HG02840 (cell line): ENCODE results near the gene DOHH.

Source experiments
- ATAC-seq: cut with Tn5 transposase; IDR thresholded peaks from one replicate; pipeline ENCODE4 v1.9.1; 2021; ENCODE audit warnings: mild to moderate bottlenecking, moderate library complexity, moderate number of reproducible peaks; ENCODE audit not compliant: unreplicated experiment, low FRiP score

The DOHH gene

DNA sequence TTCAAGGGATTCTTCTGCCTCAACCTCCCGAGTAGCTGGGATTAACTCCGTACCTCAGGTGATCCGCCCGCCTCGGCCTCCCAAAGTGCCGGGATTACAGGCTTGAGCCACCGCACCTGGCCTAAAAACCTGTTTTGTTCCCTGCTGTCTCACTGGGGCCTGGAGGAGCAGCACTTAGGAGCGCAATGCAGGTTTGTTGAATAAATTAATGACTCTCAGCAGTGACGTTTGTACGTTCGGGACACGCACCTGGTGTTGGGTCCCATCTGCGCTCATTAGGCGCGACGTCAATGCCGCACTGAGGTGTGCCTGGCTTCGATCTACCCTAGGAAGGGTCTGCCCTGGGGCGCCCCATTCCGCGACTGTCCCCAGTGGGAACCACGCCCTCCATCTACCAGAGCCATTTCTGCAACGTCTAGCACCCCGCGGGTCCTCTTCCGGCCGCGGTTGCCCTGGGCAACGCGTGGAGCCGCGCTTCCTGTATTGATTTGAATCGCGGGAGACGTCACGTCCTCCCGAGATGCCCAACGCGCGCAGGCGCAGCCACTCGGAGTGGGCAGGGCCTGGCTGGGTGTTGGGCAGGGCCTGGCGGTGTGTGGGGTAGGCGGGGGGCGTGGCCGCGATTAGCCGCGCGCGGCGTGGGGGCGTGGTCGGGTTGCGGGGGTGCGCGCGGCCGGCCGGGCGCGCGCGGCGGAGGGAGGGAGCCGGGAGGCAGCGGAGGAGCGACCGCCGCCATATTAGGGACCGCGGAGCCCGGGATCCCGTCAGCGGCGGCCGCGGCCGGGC, 5.3 kb upstream of the DOHH start, which contains the start of gene FZR1:
Gene FZR1 (plus strand): TSS at position 714 of the 786 bp plus-strand sequence. CDS start 16,679 bp downstream, outside the sequence.
- peak; percentile 87 for ATAC-seq

DNA sequence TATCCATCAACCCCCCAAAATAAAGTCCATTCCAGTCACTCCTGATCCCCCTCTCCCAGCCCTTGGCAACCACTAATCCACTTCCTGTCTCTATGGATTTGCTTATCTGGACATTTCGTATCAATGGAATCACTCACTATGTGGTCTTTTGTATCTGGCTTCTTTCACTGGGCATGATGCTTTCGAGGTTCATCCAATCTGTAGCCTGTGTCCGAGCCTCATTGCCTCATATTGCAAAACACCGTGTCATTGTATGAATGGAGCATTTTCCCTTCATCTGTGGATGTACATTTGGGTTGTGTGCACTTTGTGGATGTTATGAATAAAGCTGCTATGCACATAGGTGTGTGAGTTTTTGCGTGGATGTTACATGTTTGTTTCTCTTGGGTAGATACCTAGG, 4.3 kb upstream of the DOHH start:
- no peak for ATAC-seq

DNA sequence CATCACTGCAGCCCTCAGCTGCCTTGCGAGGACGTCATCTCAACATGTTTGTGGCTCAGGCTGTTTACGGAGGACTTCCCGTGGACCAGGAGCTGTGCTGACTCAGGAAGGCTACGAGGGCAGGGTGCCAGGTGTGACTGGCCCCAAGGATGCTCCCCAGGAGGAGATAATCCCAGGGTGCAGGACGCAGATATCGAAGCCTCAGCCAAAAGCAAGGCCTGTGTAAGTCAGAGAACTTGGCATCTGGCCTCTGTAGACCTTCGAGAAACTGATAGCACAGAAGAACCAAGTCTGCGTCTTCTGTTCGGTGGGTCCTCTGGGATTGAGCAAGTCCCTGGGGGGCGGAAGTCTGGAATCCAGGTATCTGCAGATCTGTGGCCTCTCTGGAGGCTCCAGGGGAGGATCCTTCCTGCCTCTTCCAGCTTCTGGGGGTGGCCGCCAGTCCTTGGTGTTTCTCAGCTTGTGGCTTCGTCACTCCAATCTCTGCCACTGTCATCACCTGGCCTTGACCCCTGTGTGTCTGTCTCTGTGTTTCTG, 2.6 kb upstream of the DOHH start:
- ATAC-seq, result no peak

DNA sequence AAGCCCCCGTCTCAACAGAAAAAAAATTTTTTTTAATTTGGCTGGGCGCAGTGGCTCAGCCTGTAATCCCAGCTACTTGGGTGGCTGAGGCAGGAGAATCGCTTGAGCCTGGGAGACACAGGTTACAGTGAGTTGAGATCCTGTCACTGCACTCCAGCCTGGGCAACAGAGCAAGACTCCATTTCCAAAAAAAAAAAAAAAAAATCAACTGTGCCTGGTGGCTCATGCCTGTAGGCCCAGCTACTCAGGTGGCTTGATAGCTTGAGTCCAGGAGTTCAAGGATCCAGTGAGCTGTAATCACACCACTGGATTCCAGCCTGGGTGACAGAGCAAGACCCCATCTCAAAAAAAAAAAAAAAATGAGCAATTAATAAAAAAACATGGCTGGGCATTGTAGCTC, 1.3 kb upstream of the DOHH start:
- no peak for ATAC-seq

DNA sequence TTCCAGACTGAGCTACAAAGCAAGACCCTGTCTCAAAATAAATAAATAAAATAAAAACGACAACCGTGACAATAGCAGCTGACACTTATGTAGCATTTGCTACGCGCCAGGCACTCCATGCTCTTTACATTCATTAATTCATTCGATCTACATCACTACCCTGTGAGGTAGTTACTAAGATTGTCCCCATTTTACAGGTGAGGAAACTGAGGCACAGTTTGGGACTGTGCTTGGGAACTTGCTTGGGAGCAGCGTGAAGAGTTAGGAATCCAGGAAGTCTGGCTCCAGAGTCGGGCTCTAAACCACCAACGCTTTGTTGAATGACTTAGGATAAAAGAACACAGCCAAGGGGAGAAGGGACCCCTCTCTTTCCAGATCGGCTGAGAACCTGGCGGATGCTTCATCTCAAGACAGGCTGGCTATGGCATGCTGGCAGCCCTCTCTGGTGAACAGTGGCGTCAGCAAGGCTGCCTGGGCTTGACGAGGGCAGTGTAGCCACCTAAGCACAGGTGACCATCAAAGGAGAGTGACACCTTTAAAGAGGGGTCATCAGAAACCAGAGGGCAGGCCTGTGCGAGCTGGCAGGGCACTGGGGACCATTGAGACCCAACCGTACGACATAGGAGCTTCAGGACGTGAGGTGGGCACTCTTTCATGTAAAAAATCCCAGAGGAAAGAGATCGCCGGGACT, 591 bp downstream of the DOHH start:
- ATAC-seq, result no peak

DNA sequence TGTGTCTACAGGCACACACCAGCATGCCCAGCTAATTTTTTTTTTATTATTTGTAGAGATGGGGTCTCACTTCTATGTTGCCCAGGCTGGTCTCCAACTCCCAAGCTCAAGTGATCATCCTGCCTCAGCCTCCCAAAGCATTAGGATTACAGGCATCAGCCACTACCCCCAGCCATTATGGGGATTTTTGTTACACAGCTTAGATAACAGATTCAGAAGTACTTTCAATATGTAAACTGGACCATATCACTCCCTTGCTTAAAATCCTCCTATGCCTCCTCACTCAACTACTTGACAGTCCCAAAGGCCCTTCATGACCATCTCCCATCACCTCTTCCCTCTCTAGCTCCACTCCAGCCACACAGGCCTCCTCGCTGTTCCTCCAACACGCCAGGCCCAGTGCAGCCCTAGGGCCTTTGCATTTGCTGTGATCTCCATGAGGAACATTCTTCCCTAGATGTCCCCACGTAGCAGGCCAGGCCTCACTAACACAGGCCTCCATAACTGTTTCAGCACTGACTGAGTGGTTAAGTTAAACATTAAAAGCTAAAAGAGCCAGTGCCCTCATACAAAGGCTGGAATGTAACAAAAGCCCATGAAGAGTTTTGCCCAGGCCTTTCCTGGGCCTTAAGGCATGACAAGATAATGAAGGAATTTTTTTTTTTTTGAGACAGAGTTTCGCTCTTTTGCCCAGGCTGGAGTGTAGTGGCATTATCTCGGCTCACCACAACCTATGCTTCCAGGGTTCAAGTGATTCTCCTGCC, 2.5 kb downstream of the DOHH start:
- ATAC-seq, result no peak

DNA sequence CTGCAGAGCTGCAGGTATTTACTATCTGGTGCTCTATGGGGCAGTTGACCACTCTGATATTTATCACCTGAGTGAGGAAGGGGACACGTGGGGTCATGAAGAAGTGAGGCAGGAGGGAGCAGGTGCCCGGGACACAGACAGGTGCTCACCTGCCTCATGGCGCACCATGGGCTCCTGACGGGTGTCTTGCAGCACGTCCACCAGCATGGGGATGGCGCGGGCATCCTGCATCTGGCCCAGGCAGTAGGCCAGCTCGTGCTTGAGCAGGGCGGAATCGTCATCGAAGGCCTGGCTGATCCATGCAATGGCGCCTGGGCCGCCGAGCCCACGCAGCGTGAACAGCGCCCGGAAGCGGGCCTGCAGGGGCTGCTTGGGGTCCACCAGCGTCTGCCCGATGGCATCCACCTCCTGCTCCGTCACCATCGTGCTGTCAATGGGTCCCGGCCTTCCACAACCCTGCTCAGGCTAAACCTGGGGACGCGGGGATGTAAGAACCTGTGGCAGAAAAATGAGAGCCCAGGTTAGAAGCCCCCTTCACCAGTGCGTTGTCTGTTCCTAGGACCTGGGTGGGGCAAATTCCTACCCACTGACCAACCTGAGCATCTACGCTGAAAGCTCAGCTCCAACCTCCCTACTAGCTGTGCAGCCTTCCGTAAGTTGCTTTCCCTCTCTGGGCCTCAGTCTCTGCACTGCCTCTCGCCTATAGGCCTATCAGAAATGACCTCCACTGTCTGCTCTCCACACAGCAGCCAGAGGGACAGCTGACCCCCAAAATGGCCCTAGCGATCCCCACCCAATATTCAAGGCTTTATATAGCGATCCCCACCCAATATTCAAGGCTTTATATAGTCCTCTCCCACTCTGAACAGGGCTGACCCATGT, 3.8 kb downstream of the DOHH start:
- no peak for ATAC-seq

DNA sequence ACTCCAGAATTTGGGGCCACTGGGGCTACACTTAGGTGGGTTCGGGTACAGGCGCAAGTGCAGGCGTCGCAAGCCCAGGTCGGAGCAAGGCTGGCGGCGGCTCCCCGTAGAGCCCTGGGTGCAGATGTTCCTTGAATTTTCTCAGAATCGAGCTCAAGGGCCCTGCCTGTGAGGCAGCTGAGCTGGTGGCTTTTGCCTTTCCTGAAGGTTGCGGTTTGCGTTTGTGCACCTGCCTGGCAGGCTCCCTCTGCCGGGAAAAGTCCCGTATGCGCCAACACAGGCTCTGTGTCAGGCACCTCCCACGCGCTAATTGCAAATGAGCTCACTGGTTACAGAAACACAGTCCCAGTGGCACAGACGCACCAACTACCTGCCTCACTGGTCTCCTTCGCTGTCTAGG, 5.9 kb downstream of the DOHH start:
- no peak for ATAC-seq

DNA sequence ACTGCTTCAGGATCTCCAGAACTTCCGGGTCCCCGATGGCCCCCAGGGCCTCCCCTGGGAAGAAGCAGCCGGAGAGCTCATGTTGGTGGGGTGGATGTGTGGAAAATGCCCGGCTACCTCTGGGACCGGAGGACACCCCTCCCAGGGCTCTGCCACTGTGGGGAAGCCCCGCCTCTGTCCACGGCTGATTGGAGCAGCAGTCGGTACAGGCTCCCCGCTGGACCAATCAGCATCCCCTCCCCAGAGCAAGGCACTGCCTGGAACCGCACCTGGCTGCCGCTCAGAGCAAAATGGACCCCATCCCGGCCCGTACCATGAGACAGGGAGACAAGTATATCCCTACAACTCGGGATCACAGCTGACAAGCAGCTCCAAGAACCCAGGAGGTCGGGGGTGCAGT, 6.4 kb downstream of the DOHH start:
- no peak for ATAC-seq

DNA sequence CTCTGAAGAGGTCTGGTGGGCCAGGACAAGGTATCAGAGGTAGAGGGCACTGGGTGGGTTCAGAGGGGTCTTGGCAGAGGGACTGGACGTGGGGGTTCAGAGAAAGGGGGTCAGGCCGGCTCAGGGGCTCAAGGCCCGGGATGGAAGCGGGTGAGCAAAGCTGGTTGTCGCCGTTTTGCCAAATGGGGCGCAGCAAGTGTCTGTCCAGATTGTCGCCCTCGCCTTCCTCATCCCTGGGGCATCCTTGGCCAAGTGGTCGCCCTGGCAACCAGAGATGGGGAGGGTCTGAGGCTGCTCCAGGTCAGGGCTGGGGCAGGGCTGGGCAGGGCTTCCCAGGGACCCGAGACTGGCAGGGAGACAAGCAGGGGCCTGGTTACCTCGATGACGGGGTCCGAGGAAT, 6.8 kb downstream of the DOHH start:
- ATAC-seq, result no peak

DNA sequence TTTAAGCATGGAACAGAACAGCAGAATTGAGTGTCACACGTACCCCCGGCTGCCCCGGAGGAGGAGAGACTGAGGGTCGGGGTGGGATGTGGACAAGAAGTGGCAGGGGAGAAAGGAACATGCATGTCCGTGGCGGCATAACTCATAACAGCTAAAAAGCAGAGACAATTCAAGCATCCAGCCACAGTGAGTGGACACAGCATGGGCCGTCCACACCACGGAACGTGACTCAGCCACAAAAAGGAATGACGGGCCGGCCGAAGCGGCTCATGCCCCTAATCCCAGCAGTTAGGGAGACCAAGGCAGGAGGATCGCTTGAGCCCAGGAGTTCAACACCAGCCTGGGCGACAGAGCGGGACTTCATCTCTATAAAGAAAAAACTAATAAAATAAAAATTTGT, 7.6 kb downstream of the DOHH start:
- ATAC-seq, result no peak

DNA sequence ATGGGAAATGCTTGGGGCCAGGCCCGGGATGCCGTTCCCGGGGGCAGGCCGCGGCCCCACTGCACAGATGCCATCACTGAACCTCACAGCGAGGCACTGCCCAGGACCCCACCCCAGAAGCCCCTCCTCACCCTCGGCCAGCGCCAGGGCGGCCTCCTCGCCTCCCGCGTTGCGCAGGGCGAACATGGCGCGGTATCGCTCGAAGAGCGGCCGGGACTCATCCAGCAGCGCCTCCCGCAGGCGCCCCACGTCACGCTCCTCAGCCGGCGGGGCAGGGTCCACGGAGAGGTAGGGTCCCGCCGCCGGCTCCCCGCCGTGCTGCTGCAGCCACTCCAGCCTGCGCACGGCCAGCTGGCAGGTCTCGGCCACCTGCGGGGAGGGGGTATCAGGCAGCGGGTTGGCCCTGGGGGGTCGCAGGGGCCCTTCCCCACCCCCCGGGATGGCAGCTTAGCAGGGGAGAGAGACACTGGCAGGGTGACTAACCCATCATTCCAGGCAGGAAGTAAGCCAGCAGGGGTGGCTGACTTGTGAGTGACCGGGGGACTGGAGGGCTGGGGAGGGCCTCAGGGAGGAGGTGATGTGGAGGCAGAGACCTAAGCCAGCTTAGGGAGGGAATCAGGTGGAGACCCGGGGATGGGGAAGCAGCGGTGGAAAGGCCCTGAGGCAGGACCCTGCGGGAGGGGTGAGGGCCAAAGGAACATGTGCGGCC, 8.2 kb downstream of the DOHH start:
- ATAC-seq, result no peak

DNA sequence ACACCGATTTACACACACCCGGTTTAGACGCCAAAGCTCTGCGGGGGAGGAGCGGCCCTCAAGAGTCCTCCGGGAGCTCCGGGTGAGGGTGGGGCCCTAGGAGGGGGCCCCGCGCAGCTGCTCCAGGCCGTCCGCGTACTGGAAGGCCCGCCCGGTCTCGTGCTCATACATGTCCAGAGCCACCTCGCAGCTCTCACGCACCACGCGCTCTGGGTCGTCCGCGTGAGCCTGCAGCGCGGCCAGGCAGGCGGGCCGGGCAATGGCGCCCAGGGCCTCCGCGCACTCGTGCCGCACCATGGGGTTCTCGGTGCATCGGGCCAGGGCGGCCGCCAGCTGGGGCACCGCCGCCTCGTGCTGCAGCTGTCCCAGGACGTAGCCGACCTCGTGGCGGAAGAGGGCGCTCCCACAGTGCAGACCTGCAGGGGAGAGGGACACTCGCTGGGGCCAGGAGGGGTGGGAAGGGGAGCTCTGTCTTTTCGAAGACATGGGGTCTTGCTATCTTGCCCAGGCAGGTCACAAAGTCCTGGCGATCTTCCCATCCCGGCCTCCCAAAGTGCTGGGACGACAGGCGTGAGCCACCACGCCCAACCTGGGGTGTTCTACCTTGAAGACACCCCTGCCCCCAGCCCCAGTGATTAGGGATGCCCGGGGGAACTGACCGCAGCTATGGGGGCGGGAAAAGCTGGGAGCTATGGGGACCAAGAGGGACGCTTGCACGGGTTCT, 8.9 kb downstream of the DOHH start:
- no peak for ATAC-seq

DNA sequence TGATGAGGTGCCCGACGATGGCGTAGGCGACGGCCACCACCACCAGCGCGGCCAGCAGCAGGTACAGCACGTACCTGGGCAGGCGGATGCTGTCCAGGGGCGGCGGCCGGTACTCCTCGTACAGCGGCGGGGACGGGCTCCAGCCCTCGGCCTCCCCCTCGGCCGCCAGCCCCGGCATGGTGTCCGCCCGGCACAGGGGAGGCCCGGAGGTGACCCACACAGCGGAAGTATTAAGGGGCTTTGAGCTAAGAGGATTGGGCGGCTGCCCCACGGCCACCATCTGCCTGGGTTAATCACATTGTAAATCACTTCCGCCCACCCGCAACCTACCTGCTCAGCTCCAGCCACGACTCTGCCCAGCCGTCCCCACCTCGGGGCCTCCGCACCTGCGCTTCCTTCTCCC, 17.2 kb downstream of the DOHH start, which contains the start of gene SMIM44:
Gene SMIM44 (minus strand): TSS at position 216 of the 403 bp plus-strand sequence. CDS start 38 bp downstream, at position 178.
- no peak for ATAC-seq

DNA sequence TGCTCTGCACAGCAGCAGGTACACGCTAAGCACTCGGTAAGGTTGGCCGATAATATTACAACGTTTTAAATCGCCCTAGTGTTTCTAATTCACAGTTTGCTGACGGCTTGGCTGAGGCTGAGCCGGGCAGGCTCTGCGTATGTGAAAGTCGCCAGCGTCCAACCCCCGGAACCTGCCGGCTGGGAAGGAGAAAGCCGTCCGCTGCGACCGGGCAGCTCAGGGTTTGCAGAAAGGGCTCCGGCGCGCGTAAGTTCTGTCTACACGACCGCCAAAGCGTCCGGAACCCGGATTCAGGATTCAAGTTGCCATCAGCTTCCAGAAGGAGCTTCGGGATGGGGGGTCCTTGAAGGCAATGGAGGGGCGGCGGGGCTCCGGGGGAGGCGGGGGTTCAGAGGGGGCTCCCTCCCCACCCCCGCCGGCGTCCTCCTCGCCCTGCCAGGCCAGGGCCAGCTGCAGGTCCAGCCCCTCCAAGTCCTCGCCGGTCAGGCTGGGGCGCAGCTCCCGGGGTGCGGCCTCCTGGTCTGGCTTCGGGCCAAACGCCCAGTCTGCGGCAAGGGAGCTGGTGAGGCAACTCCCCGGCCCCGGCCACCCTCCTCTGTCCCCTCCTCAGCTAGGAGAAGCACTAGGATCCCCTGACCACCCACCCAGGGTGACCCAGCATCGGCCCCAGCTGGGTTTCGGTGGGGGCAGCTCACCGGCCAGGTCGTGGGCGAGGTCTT, 17.8 kb downstream of the DOHH start:
- no peak for ATAC-seq

DNA sequence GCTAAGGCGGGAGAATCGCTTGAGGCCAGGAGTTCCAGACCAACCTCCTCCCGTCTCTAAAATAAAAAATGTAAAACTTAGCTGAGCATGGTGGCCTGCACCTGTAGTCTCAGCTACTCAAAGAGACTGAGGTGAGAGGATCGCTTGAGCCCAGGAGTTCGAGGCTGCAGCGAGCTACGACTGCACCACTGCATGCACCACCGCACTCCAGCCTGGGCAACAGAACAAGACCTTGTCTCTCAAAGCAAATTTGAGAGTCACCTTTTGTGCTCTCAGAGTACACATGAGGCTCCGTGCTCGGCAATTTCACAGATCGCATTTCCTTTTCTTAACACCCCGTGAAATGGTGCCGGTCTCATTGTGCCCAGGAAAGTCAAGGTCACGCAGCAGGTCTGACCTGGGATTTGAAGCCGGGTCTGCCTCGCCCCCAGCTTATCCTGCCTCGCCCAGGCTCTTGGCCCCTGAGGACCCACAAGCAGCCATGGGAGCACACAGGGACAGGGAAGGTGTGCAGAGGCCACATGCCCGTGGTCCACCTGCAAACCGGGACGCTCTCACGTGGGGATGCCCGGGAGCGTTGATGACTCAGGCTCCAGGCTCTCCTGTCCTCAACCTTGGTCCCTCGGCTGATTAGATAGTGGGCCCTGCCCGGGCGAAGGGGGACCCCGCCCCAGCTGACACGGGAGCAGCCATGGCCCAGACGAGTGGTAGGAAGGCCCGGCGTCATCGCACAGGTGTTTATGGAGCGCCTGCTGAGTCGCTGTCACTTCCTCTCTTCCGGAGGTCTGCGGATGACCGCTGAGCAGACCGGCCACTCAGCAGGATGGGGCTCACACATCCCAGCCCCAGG, 19.0 kb downstream of the DOHH start:
- ATAC-seq, result no peak
